Fibroblast of mammary gland (primary cell): ENCODE results near the gene OAF.
A peak's percentile ranks its signal among the peaks of the same experiment; 100 is the strongest.

Experiments used
- DNase-seq: peaks from one replicate; pipeline ENCODE4 v3.0.0-alpha.2; 2010; ENCODE audit warnings: low read depth
- H3K4me3 ChIP-seq: 2 replicates; pipeline ENCODE4 v1.5.1; 2011; ENCODE audit warnings: low read depth, mild to moderate bottlenecking, low read length, moderate library complexity; ENCODE audit not compliant: control insufficient read depth
- TF ChIP-seq, protein P1 (sequence below): conservative IDR thresholded peaks from 2 replicates; pipeline ENCODE4 v1.5.1; 2011; ENCODE audit warnings: low read depth, low read length, inconsistent platforms; ENCODE audit not compliant: control insufficient read depth, insufficient read depth

OAF gene

DNA sequence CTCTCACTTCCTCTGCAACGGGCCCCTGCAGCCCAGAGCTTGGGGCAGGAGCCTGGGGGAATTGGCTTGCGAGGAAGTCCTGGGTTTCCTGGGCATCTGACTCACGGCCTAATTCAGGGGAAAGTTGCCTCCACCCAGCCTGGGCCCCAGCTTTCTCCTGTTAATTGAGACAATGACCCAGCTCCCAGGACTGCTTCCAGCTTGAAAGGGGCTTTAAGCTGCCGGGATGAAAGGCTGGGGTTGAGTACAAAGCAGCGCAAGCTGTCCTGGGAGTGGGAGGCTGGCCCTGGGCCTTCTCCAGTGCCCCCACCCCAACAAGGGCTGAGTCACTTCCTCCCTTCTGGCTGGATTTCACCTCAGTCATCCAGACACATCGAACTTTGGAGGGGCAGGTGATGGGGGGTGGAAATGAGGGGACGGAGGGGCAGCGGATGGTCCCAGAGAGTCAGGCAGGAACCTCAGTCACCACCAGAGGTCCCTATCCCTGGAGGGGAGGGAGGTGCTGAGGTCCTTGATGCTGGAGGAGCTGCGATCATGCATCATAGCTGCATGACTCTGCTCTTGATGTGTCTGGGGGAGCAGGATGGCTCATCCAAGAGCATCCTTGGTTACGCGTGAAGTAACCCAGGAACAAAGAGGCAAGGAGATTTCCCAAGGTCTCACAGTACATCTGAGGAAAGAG, 30.1 kb upstream of the OAF start:
- TF ChIP-seq, protein P1, sequence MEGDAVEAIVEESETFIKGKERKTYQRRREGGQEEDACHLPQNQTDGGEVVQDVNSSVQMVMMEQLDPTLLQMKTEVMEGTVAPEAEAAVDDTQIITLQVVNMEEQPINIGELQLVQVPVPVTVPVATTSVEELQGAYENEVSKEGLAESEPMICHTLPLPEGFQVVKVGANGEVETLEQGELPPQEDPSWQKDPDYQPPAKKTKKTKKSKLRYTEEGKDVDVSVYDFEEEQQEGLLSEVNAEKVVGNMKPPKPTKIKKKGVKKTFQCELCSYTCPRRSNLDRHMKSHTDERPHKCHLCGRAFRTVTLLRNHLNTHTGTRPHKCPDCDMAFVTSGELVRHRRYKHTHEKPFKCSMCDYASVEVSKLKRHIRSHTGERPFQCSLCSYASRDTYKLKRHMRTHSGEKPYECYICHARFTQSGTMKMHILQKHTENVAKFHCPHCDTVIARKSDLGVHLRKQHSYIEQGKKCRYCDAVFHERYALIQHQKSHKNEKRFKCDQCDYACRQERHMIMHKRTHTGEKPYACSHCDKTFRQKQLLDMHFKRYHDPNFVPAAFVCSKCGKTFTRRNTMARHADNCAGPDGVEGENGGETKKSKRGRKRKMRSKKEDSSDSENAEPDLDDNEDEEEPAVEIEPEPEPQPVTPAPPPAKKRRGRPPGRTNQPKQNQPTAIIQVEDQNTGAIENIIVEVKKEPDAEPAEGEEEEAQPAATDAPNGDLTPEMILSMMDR: peak; percentile 53
- peak; percentile 96 for DNase-seq
- no peak overlapping the region for H3K4me3 ChIP-seq

DNA sequence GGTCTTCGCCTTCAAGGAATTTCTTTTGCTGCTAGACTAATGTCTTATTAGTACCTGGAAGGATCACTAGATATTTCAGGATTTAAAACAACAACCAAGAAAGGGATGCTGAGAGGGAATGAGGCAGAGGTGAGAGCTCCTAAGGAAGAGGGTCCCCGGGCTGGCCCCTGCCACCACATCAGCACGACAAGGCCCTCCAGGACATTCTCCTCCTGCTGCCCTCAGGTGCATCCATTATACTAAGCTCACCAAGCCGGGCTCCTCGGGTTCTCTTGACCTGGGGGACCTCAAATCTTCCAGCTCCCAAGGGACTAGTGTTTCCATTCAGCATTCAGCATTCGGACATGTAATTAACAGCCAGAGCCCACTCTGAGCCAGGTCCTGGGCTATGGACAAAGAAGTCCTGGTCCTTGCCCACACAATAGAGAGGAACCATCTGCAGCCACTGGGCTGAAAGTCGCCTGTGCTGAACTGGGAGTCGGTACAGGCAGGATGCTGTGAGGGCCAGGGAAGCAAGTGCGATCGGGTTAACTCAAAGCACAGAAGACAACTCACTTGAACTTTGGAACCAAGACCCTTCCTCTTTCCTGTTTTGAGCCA, 29.4 kb upstream of the OAF start:
- TF ChIP-seq, protein P1: no peak
- no peak for DNase-seq
- H3K4me3 ChIP-seq: no peak overlapping the region

DNA sequence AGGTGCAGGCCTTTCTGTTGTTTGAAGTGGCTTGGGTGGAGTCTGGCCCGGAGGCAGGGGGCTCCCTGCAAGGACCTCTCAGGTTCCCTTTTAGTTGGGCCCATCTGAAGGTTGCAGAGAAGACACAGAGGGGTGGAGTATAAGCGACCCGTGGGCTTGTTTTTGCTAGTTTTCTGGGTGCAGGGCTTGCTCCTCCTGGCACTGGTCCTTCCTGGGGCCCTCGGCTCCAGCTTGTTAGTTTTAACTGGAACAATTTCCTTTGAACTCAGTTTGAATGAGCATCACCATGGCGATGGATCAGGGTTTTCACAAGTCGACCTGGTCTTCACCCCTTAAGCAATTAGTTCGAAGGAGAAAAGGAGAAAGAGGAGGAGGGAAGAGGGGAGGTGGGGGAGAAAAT, 28.5 kb upstream of the OAF start:
- H3K4me3 ChIP-seq: no peak overlapping the region
- TF ChIP-seq, protein P1: no peak
- no peak for DNase-seq

DNA sequence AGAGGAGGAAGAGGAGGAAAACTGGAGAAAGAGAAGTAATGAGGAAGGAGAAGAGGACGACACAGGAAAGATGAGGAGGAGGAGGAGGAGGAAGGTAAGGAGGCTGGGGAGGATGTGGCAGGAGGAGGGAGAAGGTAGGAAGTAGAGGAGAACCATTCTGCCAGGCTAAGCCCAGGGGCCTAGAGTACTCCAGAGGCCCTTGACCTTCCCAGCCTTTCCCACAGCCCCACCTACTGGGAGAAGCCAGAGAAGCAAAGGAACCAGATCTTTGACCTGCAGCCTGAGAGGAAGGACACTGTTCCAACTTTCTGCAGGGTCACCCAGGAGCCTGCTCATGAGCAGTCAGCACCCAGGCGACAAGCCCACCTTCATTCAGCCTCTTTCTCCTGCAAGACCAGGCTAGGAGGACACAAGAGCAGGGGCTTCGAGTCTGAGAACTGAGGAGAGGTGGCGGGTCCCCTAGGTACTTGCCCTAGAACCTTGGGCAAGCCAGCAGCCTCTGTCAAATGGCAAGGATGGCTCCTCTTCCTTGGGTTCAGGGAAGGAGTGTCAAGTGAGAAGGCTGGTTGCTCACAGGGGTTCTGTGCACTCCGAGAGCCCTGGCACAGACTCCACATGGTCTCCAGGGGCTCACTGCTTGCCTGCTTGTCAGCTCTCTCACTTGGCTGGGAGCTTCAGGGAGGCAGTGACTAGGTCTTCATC, 27.9 kb upstream of the OAF start:
- H3K4me3 ChIP-seq: no peak overlapping the region
- peak; percentile 72 for DNase-seq
- TF ChIP-seq, protein P1: peak; percentile 62

DNA sequence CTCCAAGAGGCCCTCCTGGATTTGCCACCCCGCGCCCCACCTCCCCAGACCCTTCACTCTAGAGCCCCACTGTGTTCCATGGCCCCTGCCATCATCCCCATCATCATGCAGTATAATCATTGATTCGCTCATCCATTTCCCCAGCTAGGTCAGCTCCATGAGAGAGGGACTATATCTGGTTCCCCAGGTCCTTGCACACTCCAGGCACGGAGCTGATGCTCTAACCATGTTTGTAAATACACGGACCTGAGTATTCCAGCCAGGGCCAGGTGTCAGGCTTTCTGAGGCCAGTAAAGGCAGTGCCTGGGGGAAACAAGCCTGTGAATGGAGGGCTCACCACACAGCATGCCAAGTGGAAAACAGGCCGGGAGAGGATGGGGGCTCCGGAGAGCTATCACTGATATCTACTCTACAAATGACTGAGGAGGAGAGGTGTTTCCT, 27.1 kb upstream of the OAF start:
- TF ChIP-seq, protein P1: no peak
- no peak for DNase-seq
- no peak overlapping the region for H3K4me3 ChIP-seq

DNA sequence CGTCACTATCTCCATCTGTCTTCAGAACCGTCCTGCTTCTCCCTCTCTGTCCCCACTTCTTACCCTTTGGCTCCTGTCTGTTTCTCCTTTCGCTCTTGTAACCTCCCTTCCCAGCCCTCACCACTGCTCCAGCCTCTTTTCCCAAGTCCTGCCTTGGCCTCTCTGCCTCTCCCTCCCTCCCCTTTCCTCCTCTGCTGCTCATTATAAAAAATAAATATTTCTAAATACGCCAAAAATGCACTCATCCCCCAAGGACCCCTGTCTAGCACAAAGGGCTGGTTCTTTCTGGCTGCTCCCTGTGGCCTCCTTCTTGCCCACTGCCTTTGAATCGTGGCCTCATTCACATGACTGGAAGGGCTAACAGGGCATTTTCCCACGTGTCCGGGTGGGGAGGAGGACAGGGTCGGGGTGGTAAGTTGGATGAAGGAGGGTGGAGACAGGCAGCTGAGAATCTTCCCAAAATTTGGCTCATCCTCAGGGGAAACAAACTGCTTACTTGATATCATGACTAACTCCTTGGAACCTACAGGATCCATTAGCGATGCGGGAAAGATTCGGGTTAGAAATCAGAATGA, 26.4 kb upstream of the OAF start:
- DNase-seq: peak; percentile 56
- TF ChIP-seq, protein P1: no peak
- H3K4me3 ChIP-seq: no peak overlapping the region
